ENCODE measurements around the gene HOXA3. TPM values are rescaled to one million over a fixed set of nuclear protein-coding genes. Genes with fewer than 3 reads are reported as not detected.
A peak's percentile ranks its signal among the peaks of the same experiment; 100 is the strongest.

Gene HOXA3
- total and polyA plus RNA-seq, 2 of the 8 experiments (the other 6 are each of a cell fraction or from before 2014, with no cell fraction given), result not detected

DNA sequence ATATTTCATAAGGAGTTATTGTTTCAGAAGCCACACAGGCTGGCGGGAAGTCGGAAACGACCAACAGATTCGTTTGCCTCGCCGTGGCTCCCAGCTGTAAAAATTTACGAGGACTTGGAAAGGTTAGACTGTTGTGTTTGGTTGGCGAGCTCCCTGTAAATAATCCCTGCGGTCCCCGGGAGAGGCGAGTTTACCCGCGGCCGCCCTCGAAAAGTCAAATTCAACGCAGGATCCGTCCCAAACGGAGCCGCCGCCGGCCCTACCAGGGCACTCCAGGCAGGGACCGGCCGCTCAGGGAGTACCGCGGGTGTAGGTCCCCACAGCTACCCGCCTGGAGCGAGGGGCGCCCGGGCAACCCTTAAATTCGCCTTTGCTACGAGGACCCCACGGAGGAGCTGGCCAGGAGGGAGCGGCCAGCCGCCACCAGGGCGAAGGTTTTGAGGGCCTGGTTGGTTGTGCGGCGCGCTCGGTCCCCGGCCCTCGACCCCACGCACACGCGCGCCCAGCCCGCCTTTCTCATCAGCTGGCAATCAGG is 13.7 kb upstream of the HOXA3 start:
- Histone ChIP-seq H3K4me1 (replicated peaks in 1 of 4; ENCODE audit: control insufficient read depth in 3 of 4, insufficient read depth in 4 of 4, low read length in 3 of 4) (no peaks in the 10 kb centered on the region; a peak in 3 of 7 replicates), H2BK20ac (ENCODE audit: low read length) (no peak overlapping the region), H3K4me3 (ENCODE audit: extremely low read depth in 1 of 4, insufficient read depth in 2 of 4, low read depth in 3 of 4, low read length in 4 of 4) (no peak overlapping the region), H3K23me2 (ENCODE audit: low read depth, low read length) (no peaks in the 10 kb centered on the region), H4K8ac (ENCODE audit: extremely low read depth, insufficient read depth, low read length) (no peak overlapping the region), H3K14ac (ENCODE audit: insufficient read length) (no peak overlapping the region), H3K27ac (ENCODE audit: low read depth, low read length) (no peak overlapping the region), H3K36me3 (ENCODE audit: control insufficient read depth in 2 of 4, insufficient read depth in 4 of 4, low read length in 3 of 4) (peaks cover 0 to 12% (median 0%) of the 10 kb centered on the region in 4 experiments; a peak in 1 of 8 replicates), H4K5ac (ENCODE audit: insufficient read length, low read depth, low read length) (no peak overlapping the region), H2AK5ac (ENCODE audit: low read depth, low read length) (no peak overlapping the region), H2BK120ac (replicated peaks; ENCODE audit: low read depth, low read length) (no peak overlapping the region), H3K79me1 (ENCODE audit: low read depth, low read length) (no peaks in the 10 kb centered on the region), H3K4me2 (ENCODE audit: insufficient read depth in 1 of 2, low read depth in 2 of 2, low read length in 2 of 2) (no peak overlapping the region), H3K27me3 (replicated peaks in 1 of 4; ENCODE audit: control insufficient read depth in 3 of 4, extremely low read depth in 1 of 4, insufficient read depth in 3 of 4, low read length in 3 of 4) (peaks cover 95 to 100% (median 99%) of the 10 kb centered on the region in 4 experiments), H3K18ac (ENCODE audit: extremely low read depth, low read length) (no peak overlapping the region), H2AFZ (ENCODE audit: low read length) (no peak overlapping the region), H4K91ac (replicated peaks; ENCODE audit: insufficient read length, low read length) (no peak overlapping the region), H2BK5ac (ENCODE audit: low read depth, low read length) (no peak overlapping the region), H3K4ac (replicated peaks; ENCODE audit: insufficient read length, low read depth, low read length) (no peak overlapping the region), H2BK15ac (ENCODE audit: low read length) (no peak overlapping the region), H4K20me1 (replicated peaks in 1 of 2; ENCODE audit: control insufficient read depth in 1 of 2, insufficient read depth in 2 of 2, low read length in 2 of 2) (peaks cover 17 to 33% of the 10 kb centered on the region in 2 experiments), H3K9ac (replicated peaks in 1 of 4; ENCODE audit: extremely low read depth in 1 of 4, low read depth in 3 of 4, low read length in 3 of 4) (no peak overlapping the region), H2BK12ac (ENCODE audit: low read depth, low read length) (no peak overlapping the region), H3K56ac (replicated peaks; ENCODE audit: insufficient read length, low read depth, low read length) (no peak overlapping the region), H3K79me2 (ENCODE audit: control insufficient read depth in 1 of 2, insufficient read depth in 2 of 2, low read length in 2 of 2) (no peaks in the 10 kb centered on the region), H3K9me3 (ENCODE audit: insufficient read depth in 2 of 2, low read depth in 1 of 2, low read length in 1 of 2) (peaks cover 0 to 6% of the 10 kb centered on the region in 2 experiments; a peak in 1 of 4 replicates), H3K23ac (ENCODE audit: insufficient read length) (no peak overlapping the region)
- ChIA-PET POLR2A (ENCODE audit: partially characterized antibody) (interaction anchor here (1.5 kb wide), 1 partner anchor 9 kb away, joined by 4 read pairs; the partner anchor contains the start of gene HOXA7), CTCF (ENCODE audit: partially characterized antibody) (interaction anchor here (1.1 to 5.2 kb wide), 8 partner anchors 9 to 25 kb away, joined by 3 to 29 read pairs (median 6); partner anchors contain the start of genes HOXA3 and HOXA5)
- no peak for DNase-seq (ENCODE audit: low read depth in 1 of 2, low spot score in 2 of 2)
- TF ChIP-seq RNF2 (IDR thresholded peaks at IDR 0.05; ENCODE audit: borderline replicate concordance, low read depth, low read length, missing control alignments, poor library complexity, severe bottlenecking) (peak; percentile 87), SP1 (IDR thresholded peaks at IDR 0.05; ENCODE audit: low read depth, low read length) (no peak), CBX8 (IDR thresholded peaks at IDR 0.05; ENCODE audit: borderline replicate concordance, low read depth, low read length) (peak; percentile 92; the same call in 1 of the 2 replicates)
- 18% methylated on average over 41 of the region's 46 CpGs; no CpG with 5 or more reads in 1 of the 2 experiments for WGBS, 2 experiments (ENCODE audit: extremely low coverage in 1 of 2, insufficient coverage in 1 of 2, insufficient read length in 1 of 2, insufficient replicate concordance in 2 of 2, low coverage in 1 of 2, low lambda C conversion rate in 2 of 2, missing lambda C conversion rate in 1 of 2)
- no peak for FAIRE-seq
